Liver (tissue), 3 donors: ENCODE results near the gene DMD.

Experiments used
- SP1 ChIP-seq: IDR thresholded peaks from 2 replicates; pipeline ENCODE4 v1.6.1; 2018; ENCODE audit warnings: antibody characterized with exemption, mild to moderate bottlenecking
- TF ChIP-seq, protein P1 (sequence below): IDR thresholded peaks from 2 replicates; pipeline ENCODE4 v1.6.1; 2016; ENCODE audit warnings: antibody characterized with exemption
- TF ChIP-seq, protein P2 (sequence below): fragments of 150-350 bp; IDR thresholded peaks from 2 replicates; pipeline ENCODE4 v1.5.1; 2017; ENCODE audit warnings: improper control_type of control experiment, low read depth, low read length; ENCODE audit not compliant: missing input control
- donor health status: healthy.
- donor health status: healthy.

DNA sequence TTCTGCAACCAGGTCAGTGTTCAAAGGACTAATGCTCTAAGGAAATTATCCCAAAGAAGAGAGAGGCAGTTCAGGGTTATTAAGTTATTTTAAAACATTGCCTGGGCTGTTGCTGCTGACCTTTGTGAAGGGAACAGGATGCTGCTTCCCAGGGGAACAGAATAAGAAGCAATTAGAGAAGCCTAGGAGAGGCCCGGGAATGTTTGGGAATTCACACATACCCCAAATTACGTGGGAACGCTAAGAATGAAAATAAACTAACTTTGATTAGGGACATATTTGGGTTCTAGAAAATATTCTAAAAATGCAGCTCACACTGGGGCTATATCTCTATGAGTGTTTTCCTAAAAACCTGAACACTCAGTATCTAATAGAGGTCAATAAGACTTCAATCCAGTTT lies 1896.4 kb downstream of the DMD start:
- TF ChIP-seq, protein P1, sequence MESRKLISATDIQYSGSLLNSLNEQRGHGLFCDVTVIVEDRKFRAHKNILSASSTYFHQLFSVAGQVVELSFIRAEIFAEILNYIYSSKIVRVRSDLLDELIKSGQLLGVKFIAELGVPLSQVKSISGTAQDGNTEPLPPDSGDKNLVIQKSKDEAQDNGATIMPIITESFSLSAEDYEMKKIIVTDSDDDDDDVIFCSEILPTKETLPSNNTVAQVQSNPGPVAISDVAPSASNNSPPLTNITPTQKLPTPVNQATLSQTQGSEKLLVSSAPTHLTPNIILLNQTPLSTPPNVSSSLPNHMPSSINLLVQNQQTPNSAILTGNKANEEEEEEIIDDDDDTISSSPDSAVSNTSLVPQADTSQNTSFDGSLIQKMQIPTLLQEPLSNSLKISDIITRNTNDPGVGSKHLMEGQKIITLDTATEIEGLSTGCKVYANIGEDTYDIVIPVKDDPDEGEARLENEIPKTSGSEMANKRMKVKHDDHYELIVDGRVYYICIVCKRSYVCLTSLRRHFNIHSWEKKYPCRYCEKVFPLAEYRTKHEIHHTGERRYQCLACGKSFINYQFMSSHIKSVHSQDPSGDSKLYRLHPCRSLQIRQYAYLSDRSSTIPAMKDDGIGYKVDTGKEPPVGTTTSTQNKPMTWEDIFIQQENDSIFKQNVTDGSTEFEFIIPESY = no peak
- TF ChIP-seq SP1 = no peak
- TF ChIP-seq, protein P2, sequence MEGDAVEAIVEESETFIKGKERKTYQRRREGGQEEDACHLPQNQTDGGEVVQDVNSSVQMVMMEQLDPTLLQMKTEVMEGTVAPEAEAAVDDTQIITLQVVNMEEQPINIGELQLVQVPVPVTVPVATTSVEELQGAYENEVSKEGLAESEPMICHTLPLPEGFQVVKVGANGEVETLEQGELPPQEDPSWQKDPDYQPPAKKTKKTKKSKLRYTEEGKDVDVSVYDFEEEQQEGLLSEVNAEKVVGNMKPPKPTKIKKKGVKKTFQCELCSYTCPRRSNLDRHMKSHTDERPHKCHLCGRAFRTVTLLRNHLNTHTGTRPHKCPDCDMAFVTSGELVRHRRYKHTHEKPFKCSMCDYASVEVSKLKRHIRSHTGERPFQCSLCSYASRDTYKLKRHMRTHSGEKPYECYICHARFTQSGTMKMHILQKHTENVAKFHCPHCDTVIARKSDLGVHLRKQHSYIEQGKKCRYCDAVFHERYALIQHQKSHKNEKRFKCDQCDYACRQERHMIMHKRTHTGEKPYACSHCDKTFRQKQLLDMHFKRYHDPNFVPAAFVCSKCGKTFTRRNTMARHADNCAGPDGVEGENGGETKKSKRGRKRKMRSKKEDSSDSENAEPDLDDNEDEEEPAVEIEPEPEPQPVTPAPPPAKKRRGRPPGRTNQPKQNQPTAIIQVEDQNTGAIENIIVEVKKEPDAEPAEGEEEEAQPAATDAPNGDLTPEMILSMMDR = no peak
